Measurements from ENCODE around the gene ABHD17A.
A peak's percentile ranks its signal among the peaks of the same experiment; 100 is the strongest.
"Not testable (repeated sequence)": the region's sequence is repeated elsewhere in the genome, so short reads cannot be mapped to it uniquely, and the experiment has no call there.

ABHD17A gene

DNA sequence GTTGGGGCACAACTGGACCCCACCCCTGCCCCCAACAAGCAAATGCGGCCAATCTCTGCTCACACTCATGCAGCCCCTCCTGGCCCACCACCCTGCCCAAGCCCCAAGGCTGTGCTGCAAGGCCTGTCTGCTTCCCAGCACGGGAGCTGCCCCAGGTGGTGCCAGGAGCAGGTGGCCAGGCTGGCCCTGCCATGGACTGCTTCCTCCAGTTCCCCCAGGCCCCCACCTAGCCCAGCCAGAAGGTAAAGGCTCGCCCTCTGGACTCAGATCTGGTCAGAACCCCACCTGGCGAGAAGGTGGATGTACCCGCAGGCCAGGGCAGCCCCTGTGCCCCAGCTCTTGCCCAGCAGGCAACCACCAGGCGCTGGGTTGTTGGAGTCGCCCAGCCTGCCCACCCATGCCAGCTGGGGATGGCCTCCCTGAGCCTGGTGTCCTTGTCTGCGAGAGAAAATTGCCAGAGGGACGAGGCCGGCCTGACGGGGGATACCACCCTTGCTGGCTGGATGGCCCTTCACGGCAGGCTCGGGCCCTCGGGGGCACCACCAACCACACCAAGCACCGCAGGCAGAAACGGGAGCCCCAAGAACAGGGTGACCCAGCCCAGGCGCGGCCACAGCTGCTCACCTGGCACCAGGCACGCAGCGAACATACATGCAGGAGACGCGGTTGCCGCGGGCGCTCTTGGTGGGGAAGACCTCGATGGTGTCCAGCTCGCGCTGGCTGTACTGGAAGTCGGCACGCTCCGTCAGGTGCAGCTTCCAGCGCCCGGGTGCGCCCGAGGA is 4.5 kb downstream of the ABHD17A start:
- DNase-seq = no peak

DNA sequence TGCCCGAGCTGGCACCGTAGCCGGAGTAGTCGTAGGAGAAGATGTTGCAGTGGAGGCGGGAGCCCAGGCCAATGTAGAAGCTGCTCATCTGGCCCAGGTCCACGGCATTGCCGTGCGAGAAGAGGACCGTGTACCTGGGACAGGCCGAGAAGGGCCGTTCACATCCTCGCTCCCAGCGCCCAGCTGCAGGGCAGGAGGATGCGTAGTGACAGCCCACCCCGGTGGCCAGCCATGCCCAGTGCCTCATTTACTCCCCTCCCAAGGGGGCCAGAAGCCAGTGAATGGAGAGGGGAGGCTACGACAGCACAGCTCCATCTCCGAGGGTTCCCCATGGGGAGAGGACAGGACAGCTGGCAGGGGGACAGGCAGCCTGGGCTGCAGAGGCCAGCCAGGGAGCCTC is 5.3 kb downstream of the ABHD17A start:
- not testable (repeated sequence) for DNase-seq

DNA sequence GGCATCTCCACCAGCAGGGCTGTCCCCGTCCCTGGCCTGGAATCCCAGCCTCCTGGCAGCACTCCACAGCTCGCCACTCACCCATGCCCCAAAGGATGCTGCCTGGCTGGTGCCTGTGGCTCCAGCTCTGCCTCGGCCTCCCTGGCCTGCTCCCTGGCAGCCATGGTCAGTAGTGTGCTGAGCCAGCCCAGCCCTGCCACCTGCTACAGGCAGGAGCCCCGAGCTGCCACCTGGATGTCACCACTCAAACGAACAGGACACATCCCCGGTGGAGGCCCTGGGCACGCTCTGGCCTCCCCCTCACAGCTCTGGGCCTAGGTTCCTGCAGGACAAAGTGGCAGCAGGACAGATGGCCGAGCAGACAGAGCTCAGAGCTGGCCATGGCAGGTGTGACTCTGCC is 6.7 kb downstream of the ABHD17A start:
- DNase-seq = not testable (repeated sequence)

DNA sequence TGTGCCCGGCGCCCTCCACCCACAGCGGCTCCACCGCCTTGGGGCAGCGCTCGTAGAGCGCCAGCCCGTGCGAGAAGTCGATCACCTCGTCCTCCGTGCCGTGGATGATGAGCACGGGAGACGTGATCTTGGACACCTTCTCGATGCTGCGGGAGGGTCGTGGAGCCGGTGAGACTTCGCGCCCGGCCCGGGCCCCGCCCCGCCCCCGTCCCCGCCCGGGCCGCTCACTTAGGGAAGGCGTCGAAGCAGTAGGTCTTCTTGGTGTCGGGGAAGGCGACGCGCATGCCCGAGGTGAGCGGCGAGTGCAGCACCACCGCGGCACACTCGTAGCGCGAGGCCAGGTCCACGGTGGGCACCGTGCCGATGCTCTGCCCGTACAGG is 8.0 kb downstream of the ABHD17A start:
- not testable (repeated sequence) for DNase-seq

DNA sequence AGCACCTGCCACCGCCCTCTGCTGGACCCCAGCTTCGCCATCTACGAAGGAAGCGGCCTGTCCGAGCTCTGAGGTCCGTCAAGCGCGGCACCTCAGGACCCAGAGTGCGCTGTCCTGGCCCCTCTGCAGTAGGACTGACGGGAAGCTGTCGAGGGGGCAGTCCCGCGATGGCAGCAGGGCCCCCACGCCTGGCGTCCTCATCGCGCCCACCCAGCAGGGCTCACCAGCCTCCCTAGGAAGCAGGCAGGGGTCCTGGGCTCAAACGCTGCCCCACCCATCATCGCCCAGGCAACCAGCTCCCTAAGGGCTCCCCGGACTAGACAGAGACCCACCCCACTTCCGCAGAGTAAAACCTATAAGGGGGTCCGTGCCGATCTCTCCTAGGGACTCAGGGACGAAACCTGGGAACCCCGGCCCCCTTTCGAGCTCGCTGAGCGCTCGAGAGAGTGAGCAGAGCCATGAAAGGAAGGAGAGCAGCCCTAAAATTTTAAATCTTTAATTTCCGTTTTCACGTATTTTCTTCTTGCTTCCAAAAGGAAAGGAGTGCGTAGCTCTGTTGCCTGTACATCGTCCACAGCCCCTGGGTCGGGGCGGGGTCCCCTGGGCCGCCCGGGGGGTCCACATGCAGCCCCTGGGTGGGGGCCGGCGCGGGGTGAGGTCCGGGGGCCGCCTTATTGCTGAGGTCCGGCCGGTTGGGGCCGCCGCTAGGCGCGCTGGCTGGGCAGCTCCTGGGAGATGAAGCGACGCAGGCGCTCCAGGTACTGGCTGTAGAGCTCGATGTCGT is 8.6 kb downstream of the ABHD17A start:
- not testable (repeated sequence) for DNase-seq

DNA sequence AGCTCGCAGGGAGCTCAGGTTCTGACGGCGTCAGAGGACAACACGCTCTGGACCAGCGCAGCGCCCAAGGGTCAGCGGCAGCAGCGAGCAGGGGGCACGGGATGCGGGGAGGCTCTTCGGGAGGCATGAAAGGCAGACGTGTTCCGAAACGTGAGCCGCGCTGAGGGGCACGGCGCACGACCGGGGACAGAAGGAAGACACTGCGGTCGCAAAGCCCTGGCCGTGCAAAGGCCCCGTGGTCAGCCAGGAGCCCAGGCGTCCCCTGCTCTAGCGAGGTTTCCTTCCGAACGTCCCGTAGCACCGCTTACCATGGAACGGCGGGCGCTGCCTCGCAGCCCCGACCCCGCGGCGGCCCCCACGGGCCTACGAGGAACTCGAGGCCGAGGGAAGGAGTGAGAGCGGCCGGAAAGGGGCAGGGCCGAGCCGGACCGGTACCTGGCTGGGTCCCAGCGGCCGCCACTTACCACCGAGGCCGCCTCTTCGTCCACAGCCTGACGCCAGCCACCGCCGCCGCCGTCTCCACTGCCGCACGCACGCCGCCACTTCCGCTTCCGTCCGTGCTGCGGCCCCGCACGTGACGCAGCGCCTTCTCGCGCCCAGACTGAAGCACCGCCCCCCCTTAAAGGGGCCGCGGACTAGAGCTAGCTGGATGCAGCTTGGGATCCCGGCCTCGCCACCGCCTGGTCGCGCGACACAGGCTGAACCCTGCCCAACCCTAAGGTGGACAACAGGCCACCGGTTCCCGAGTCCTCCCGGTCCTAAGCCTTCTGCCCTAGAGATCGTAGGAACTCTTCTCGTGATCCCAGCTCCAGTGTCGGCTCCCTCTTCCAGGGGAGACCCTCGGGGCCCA is 9.4 kb downstream of the ABHD17A start:
- DNase-seq = peak; percentile 95 to 97 (median 96)

DNA sequence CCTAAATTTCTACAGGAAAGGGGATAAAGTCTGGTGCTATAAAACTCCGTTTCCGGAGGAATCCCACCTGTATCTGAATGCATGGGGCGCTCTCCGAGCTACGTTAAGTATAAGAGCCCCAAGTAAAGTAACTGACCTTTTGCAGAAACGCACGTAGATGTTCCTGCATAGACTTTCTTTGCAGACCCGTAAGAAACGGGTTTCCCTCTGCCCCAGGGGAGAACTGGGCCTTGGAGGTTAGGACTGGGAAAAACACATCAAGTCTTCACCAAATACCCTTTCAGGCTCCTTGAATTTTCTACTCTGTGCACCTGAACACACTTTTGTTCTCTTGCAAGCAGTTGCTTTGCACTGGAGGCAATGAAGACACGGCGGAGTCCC is 10.0 kb downstream of the ABHD17A start:
- DNase-seq = not testable (repeated sequence)

DNA sequence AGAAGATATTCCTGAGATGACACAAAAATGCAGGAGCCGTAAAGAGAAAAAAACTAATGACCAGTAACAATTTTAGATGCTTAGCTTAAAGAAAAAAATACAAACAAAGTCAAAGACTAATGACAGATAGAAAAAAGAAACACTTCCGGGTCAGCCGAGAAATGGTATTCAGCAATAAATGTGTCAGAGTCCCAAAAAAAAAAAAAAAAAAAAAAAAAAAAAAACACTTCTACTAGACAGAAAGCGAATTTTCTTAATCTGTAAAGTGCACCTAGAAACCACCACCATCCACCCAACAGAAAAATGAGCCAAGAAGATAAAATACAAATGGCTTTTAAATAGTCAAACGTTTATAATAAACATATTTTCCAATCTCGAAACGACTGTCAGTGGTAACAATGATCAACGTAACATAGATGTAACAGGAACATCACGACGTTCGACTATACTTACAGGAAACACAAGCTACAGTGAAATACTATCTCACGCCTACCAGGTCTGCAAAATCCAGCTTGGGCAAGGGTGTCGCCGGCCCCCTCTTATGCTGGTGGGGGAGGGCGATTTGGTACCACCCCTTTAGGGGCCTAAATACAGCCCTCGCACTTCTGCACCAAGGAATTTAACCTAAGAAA is 10.6 kb downstream of the ABHD17A start:
- peak; percentile 41 to 60 (median 59) for DNase-seq

DNA sequence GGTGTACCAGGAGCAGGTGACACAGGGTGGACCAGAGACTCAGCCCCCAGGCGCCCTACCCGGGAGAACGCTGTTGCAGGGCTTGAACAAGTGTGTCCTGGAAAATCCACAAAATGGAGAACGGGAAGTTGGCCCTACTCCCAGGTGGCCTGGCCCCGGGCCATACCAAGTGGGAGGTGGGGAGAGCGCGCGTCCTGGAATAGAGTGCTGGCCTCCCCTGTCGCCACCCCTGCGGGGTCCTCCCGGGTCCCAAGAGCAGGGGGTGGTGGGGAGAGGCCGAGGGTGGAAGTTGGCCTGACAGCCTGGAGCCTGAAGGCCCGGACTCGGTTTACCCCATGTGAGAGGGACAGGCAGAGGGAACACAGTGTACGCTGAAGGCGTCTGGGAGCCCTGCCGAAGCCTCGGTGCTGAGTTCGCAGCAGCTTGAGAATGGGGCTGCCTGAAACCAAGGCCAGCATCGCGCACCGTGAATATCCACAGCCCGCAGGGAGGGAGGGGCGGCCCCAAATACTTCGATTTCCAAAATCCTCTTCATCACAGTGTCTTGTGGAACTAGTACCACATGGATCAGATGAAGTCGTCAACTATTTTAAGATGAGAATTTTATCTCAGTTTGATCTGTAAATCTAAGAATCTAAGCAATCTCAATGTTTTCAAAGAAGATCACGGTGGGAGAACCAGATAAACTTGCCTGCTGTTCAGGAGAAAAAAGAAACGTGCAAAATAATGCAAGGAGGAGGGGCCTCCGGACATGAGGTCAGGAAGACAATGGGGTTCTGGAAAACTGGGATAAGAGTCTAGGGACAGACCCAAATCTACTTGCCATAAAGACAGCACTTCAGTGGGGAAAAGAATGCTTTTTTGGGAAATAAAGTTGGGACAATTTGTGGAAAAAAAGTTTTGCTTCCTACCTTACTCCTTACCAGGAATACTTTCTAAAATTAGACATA is 11.5 kb downstream of the ABHD17A start:
- DNase-seq = no peak

DNA sequence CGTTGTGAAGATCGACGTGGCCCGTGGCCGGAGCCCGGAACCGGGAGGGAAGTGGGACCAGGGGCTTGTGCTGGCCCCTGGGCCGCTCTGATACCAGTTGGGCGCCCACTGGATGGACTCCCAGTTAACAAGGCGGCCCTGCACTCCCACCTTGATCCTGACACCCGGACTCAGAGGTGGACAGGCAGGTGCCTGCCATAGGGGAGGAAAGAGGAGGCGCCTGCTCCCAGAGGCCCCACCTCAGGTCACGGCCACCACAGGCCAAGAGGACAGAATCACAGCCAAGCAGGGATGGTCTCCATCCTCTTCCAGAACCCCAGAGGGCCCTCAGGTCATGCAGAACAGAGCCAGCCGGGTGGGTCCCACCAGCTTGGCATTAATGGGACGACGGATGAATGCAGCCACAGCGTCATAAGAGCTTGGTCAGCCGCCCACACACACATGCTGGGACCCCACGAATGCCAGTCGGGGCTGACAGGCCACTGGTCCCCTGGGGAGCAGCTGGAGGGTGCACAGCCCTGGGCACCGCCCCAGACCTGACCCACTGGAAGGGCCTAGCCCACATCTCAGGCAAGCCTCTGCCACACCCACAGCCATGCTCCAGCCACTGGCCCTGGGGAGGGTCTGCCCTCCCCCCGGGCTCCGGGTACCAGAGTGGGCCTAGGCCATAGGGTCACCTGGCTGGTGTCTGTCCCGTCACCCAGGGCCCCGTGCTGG is 12.3 kb downstream of the ABHD17A start:
- no peak for DNase-seq

DNA sequence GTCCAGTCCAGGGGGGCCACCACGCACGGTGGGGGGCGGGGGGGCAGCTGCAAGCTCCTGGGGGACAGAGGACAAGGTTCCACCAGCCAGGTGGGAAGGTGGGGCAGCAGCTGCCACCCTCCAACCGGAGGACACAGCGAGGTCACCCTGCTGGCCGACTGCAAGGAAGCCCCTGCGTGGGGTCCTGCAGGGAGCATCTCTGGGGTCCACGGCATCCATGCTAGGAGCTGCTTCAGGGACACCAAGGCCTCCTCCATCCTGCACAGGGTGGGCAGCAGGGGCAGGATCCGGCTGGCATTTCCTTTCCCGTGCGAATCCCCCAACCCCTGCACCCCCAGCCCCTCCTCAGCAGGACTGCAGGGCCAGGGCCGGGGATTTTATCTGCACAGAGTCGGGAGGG is 13.7 kb downstream of the ABHD17A start:
- DNase-seq = no peak

DNA sequence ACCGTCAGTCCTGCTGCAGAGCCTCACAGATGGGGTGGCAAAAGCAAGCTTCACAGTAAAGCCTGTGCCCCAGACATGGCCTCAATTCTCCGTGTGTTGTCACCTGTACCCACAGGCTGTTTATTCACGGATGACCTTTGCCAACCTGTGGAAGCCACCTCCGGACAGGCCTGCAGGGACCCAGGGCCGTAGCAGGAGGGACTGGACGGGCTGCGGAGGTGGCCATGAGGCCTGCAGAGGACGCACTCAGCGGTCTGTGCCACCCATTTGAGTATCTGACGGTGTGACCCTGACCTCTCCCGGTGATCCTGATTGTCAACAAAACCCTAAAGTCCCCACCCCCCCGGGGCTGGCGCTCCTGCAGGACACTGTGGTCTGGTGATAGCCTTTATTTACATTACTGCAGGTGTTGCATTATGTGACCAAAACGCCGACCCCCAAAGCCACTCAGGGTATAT is 14.1 kb downstream of the ABHD17A start:
- DNase-seq = no peak

DNA sequence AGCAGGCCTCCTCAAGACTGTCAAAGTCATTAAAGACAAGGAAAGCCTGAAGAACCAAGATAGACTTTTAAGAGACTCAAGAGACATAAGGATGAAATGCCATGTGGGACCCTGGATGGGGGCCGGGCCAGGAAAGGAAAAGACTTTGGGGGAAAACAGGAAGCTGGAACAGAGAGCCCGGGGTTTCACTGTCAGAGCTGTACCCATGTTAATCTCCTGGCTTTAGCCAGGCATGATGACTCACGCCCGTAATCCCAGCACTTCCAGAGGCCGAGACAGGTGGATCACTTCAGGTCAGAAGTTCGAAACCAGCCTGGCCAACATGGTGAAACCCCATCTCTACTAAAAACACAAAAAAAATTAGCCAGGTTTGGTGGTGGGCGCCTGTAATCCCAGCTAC is 16.3 kb downstream of the ABHD17A start:
- no peak for DNase-seq

DNA sequence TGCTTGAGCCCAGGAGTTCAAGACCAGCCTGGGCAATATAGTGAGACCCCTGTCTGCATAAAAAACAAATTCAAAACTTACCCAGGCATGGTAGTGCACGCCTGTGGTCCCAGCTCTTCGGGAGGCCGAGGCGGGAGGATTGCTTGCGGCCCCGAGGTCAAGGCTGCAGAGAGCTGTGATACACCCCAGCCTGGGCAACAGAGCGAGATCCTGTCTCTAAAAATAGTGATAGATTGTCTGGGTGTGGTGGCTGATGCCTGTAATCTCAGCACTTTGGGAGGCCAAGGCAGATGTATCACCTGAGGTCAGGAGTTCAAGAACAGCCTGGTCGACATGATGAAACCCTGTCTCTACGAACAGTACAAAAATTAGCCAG is 18.0 kb downstream of the ABHD17A start:
- DNase-seq = no peak

DNA sequence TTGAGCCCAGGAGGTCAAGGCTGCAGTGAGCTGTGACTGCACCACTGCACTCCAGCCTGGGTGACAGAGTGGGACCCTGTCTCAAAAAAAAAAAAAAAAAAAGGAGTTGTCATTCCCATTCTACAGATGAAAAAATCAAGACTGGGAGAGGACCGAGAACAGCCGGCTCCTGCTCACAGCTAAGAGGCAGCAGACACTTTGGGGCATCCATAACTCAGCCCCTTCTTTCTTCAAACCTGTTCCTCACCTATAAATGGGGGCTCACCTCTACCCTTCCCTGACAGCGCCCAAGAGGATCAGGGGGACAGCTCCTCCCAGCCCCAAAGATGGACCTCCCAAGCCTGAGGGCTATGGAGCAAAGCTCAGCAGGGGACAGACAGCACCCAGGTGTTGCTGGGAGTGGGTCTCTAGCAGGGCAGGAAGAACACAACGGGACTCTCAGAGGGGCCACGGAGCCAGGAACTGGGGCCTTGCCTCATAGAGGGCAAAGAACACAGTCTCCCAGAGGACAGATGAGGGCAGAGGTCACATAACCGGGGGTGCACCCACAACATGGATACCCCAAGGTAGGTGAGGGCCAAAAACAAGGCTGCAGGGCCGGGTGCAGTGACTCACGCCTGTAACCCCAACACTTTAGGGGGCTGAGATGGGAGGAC is 18.5 kb downstream of the ABHD17A start:
- DNase-seq = no peak

DNA sequence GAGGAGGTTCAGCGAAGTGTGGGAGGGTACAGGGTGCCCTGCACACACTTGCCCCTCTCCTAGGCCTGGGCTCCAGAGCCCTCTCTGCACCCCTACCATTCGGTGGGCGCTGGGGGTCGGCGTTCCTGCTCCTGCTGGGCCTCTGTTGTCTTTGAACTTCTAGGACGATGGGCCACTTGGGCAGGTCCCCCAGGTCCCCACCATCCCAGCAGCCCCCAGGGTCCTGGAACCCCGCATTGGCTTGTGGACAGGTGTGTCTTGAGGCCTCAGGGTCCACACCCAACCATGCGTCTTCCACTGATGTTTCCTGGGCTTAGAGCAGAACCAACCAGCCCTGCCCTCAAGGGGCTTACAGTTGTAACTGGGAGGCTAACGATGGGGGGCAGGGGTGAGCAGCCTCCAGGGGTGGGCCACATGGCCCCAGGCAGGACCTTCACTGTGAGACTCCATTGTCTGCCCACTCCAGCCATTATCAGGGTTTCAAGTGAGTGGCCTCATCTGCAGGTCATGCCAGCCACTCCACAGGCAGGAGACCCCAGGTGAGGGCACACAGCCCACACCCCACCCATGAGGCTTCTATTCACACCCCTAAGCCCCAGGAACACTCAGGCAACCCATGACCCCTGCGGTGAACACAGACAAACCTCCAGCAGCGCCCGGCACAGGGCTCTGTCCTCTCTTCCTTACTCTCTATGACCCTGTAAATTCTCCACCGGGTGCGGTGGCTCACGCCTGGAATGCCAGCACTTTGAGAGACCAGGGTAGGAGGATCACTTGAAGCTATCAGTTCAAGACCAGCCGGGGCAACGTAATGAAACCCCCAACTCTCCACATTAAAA is 19.9 kb downstream of the ABHD17A start:
- no peak for DNase-seq

DNA sequence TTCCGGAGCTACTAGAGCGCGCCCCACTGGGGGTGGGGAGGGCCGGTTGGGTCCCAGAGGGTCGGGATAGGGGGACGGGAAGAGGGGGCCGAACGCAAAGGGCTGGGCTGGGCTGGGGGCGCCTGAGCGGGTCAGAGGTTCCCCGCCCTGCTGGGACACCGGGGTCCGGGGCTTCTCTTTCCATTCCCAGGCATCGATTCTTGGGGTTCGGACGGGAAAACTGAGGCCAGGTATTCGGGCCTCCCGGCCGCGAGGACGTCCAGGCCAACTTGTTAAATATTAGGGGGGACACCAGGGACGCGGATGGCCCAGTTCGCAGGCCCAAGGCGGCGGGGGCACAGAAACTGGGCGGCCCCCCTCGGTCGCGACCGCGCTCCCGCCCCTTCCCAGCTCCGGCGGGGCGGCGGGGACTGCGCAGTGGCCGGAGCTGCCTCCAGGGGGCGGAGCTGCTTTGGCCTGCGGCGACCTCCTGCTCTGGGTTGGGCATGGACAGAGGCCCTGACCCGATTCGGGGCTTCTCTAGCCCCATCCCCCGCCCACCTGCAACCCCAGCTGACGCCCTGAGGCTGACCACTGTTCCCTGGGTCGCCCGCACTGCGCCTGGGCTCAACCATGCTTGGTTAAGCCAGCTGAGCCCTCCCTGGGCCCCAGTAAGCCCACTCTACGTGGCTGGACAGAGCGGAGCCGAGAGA is 20.7 kb downstream of the ABHD17A start:
- DNase-seq = peak; percentile 79 to 92 (median 89)

DNA sequence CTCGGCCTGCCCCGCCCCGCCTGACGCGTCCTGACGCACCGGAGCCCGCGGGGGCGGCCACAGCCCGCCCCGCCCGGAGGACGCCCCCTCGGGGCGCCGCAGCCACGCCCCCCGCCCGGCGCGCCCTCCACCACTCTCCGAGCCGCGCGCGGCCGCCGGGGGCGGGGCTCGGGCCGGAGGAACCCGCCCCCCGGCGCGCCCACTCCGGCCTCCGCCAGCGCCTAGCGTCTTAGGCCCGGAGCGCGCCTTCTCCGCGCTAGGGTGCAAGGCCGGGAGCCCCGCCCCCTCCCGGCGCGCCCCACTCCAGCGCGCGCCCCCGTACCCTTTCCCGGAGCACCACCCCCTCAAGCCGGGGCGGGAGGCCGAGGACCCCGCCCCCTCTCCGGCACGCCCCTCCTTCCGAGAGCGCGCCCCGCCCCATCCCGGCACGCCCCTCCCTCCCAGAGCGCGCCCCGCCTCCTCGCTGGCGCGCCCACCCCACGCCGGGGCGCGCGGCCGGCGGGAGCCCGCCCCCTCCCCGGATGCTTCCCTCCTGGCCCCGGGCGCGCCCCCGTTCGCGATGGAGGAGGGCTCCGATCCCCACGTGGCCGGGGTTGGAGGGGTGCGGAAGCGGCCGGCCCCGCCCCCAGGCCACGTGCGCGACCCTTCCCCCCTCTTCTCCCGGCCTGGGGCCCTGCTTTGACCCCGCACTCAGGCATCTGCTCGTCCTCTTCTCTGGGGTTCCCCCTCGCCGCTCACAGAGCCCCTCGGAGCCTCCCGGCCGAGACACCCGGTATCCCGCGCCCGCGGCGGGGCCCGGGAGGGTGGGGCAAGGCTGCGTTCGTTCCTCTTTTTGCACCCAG is 21.4 kb downstream of the ABHD17A start:
- DNase-seq = peak; percentile 96 to 100 (median 98)
